OCI-LY7 (cell line): Measurements from ENCODE around the gene SLC9A7.

Experiments used
- EZH2phosphoT487 ChIP-seq: fragments of 200-600 bp; sonication (generic); IDR thresholded peaks from 2 replicates; pipeline ENCODE4 v1.6.1; 2018; ENCODE audit warnings: low read depth, borderline replicate concordance, mild to moderate bottlenecking, mixed run types, antibody characterized with exemption, low read length, moderate library complexity, mixed read lengths
- TF ChIP-seq, protein P1 (sequence below): fragments of 200-600 bp; sonication (generic); conservative IDR thresholded peaks from 2 replicates; pipeline ENCODE4 v1.5.1; 2014; ENCODE audit warnings: mild to moderate bottlenecking, antibody characterized with exemption, low read length, moderate library complexity, mixed read lengths

DNA sequence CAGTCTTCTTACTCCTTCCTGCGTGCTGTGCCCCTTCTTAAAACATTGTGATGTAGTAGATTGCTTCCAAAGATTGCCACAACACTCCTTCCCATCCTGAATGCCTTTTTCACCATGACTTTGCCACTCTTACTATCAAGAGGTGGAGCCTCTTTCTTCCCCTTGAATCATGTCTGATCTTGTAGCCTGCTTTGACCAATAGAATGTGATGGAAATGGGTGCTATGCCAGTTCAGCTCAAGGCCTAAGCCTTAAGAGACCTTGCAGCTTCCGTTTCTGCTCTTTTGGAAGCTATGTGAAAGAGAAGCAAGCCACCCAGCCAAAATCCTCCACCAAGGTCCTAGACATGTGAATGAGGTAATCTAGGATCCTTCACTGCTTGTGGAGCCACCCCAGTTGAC, 46.4 kb upstream of the SLC9A7 start:
- TF ChIP-seq, protein P1, sequence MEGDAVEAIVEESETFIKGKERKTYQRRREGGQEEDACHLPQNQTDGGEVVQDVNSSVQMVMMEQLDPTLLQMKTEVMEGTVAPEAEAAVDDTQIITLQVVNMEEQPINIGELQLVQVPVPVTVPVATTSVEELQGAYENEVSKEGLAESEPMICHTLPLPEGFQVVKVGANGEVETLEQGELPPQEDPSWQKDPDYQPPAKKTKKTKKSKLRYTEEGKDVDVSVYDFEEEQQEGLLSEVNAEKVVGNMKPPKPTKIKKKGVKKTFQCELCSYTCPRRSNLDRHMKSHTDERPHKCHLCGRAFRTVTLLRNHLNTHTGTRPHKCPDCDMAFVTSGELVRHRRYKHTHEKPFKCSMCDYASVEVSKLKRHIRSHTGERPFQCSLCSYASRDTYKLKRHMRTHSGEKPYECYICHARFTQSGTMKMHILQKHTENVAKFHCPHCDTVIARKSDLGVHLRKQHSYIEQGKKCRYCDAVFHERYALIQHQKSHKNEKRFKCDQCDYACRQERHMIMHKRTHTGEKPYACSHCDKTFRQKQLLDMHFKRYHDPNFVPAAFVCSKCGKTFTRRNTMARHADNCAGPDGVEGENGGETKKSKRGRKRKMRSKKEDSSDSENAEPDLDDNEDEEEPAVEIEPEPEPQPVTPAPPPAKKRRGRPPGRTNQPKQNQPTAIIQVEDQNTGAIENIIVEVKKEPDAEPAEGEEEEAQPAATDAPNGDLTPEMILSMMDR = no peak
- no peak for TF ChIP-seq EZH2phosphoT487
